ENCODE results near the gene TMEM123.

The TMEM123 gene

GRCh38 chr11:102465696-102466095 is 13.1 kb upstream of the TMEM123 start:
- TF ChIP-seq YY1 (IDR thresholded peaks at IDR 0.05; ENCODE audit: insufficient read depth, insufficient read length) (no peak), ZNF274 (IDR thresholded peaks at IDR 0.05; ENCODE audit: low read depth, low read length) (no peak)
- Histone ChIP-seq H3K27me3 (ENCODE audit: insufficient read depth, insufficient read length) (no peaks in the 10 kb centered on the region), H3K9ac (ENCODE audit: insufficient read length, low read depth) (no peak overlapping the region), H3K36me3 (ENCODE audit: insufficient read depth, insufficient read length, low read length) (no peaks in the 10 kb centered on the region), H3K9me3 (ENCODE audit: insufficient read depth, low read length) (no peaks in the 10 kb centered on the region), H3K4me3 (ENCODE audit: insufficient read length, low read depth) (no peak overlapping the region), H3K4me1 (ENCODE audit: insufficient read depth, insufficient read length) (no peaks in the 10 kb centered on the region)
- DNase-seq (ENCODE audit: low read depth, low spot score): no peak

- DNase-seq (ENCODE audit: low read depth, low spot score): no peak
- no peaks in the 10 kb centered on the region for H3K27me3 ChIP-seq (ENCODE audit: insufficient read depth, insufficient read length)
- TF ChIP-seq ZNF274 (IDR thresholded peaks at IDR 0.05; ENCODE audit: low read depth, low read length): no peak
- no peak for TF ChIP-seq YY1 (IDR thresholded peaks at IDR 0.05; ENCODE audit: insufficient read depth, insufficient read length)
- TF ChIP-seq SUZ12 (IDR thresholded peaks at IDR 0.05; ENCODE audit: extremely low read depth, insufficient read depth, insufficient read length): no peak
- no peak overlapping the region for H3K9ac ChIP-seq (ENCODE audit: insufficient read length, low read depth)
- no peak overlapping the region for H3K4me3 ChIP-seq (ENCODE audit: insufficient read length, low read depth)
- H3K9me3 ChIP-seq (ENCODE audit: insufficient read depth, low read length): no peaks in the 10 kb centered on the region
- no peaks in the 10 kb centered on the region for H3K4me1 ChIP-seq (ENCODE audit: insufficient read depth, insufficient read length)
- H3K36me3 ChIP-seq (ENCODE audit: insufficient read depth, insufficient read length, low read length): no peaks in the 10 kb centered on the region
Measured at GRCh38 chr11:102464859-102465500, 12.4 kb upstream of the TMEM123 start.

- TF ChIP-seq SUZ12 (IDR thresholded peaks at IDR 0.05; ENCODE audit: extremely low read depth, insufficient read depth, insufficient read length) (no peak), YY1 (IDR thresholded peaks at IDR 0.05; ENCODE audit: insufficient read depth, insufficient read length) (no peak), ZNF274 (IDR thresholded peaks at IDR 0.05; ENCODE audit: low read depth, low read length) (no peak)
- DNase-seq (ENCODE audit: low read depth, low spot score): no peak
- Histone ChIP-seq H3K27me3 (ENCODE audit: insufficient read depth, insufficient read length) (no peaks in the 10 kb centered on the region), H3K9ac (ENCODE audit: insufficient read length, low read depth) (no peak overlapping the region), H3K9me3 (ENCODE audit: insufficient read depth, low read length) (no peaks in the 10 kb centered on the region), H3K4me1 (ENCODE audit: insufficient read depth, insufficient read length) (no peaks in the 10 kb centered on the region), H3K4me3 (ENCODE audit: insufficient read length, low read depth) (no peak overlapping the region), H3K36me3 (ENCODE audit: insufficient read depth, insufficient read length, low read length) (no peaks in the 10 kb centered on the region)
Measured at GRCh38 chr11:102464037-102464436, 11.5 kb upstream of the TMEM123 start.

GRCh38 chr11:102462610-102463009 is 10.0 kb upstream of the TMEM123 start:
- no peak overlapping the region for H3K9ac ChIP-seq (ENCODE audit: insufficient read length, low read depth)
- H3K4me1 ChIP-seq (ENCODE audit: insufficient read depth, insufficient read length): no peaks in the 10 kb centered on the region
- H3K36me3 ChIP-seq (ENCODE audit: insufficient read depth, insufficient read length, low read length): no peaks in the 10 kb centered on the region
- TF ChIP-seq ZNF274 (IDR thresholded peaks at IDR 0.05; ENCODE audit: low read depth, low read length) (no peak), YY1 (IDR thresholded peaks at IDR 0.05; ENCODE audit: insufficient read depth, insufficient read length) (no peak), SUZ12 (IDR thresholded peaks at IDR 0.05; ENCODE audit: extremely low read depth, insufficient read depth, insufficient read length) (no peak)
- no peak for DNase-seq (ENCODE audit: low read depth, low spot score)
- no peak overlapping the region for H3K4me3 ChIP-seq (ENCODE audit: insufficient read length, low read depth)
- H3K9me3 ChIP-seq (ENCODE audit: insufficient read depth, low read length): no peaks in the 10 kb centered on the region
- H3K27me3 ChIP-seq (ENCODE audit: insufficient read depth, insufficient read length): no peaks in the 10 kb centered on the region

- no peaks in the 10 kb centered on the region for H3K9me3 ChIP-seq (ENCODE audit: insufficient read depth, low read length)
- no peaks in the 10 kb centered on the region for H3K4me1 ChIP-seq (ENCODE audit: insufficient read depth, insufficient read length)
- no peak for DNase-seq (ENCODE audit: low read depth, low spot score)
- H3K36me3 ChIP-seq (ENCODE audit: insufficient read depth, insufficient read length, low read length): no peaks in the 10 kb centered on the region
- peaks cover 16% of the 10 kb centered on the region for H3K27me3 ChIP-seq (ENCODE audit: insufficient read depth, insufficient read length)
- H3K9ac ChIP-seq (ENCODE audit: insufficient read length, low read depth): no peak overlapping the region
- TF ChIP-seq ZNF274 (IDR thresholded peaks at IDR 0.05; ENCODE audit: low read depth, low read length) (no peak), YY1 (IDR thresholded peaks at IDR 0.05; ENCODE audit: insufficient read depth, insufficient read length) (no peak), SUZ12 (IDR thresholded peaks at IDR 0.05; ENCODE audit: extremely low read depth, insufficient read depth, insufficient read length) (no peak)
- no peak overlapping the region for H3K4me3 ChIP-seq (ENCODE audit: insufficient read length, low read depth)
Measured at GRCh38 chr11:102459393-102459792, 6.8 kb upstream of the TMEM123 start.

- Histone ChIP-seq H3K27me3 (ENCODE audit: insufficient read depth, insufficient read length) (peaks cover 16% of the 10 kb centered on the region), H3K9me3 (ENCODE audit: insufficient read depth, low read length) (no peaks in the 10 kb centered on the region), H3K4me1 (ENCODE audit: insufficient read depth, insufficient read length) (no peaks in the 10 kb centered on the region), H3K4me3 (ENCODE audit: insufficient read length, low read depth) (no peak overlapping the region), H3K36me3 (ENCODE audit: insufficient read depth, insufficient read length, low read length) (no peaks in the 10 kb centered on the region), H3K9ac (ENCODE audit: insufficient read length, low read depth) (no peak overlapping the region)
- TF ChIP-seq ZNF274 (IDR thresholded peaks at IDR 0.05; ENCODE audit: low read depth, low read length) (no peak), SUZ12 (IDR thresholded peaks at IDR 0.05; ENCODE audit: extremely low read depth, insufficient read depth, insufficient read length) (no peak), YY1 (IDR thresholded peaks at IDR 0.05; ENCODE audit: insufficient read depth, insufficient read length) (no peak)
- DNase-seq (ENCODE audit: low read depth, low spot score): no peak
Measured at GRCh38 chr11:102458548-102458947, 6.0 kb upstream of the TMEM123 start.

- DNase-seq (ENCODE audit: low read depth, low spot score): no peak
- Histone ChIP-seq H3K36me3 (ENCODE audit: insufficient read depth, insufficient read length, low read length) (no peaks in the 10 kb centered on the region), H3K9ac (ENCODE audit: insufficient read length, low read depth) (no peak overlapping the region), H3K27me3 (ENCODE audit: insufficient read depth, insufficient read length) (peaks cover 16% of the 10 kb centered on the region), H3K4me3 (ENCODE audit: insufficient read length, low read depth) (no peak overlapping the region), H3K4me1 (ENCODE audit: insufficient read depth, insufficient read length) (no peaks in the 10 kb centered on the region), H3K9me3 (ENCODE audit: insufficient read depth, low read length) (no peaks in the 10 kb centered on the region)
- no peak for TF ChIP-seq SUZ12 (IDR thresholded peaks at IDR 0.05; ENCODE audit: extremely low read depth, insufficient read depth, insufficient read length)
- no peak for TF ChIP-seq ZNF274 (IDR thresholded peaks at IDR 0.05; ENCODE audit: low read depth, low read length)
- no peak for TF ChIP-seq YY1 (IDR thresholded peaks at IDR 0.05; ENCODE audit: insufficient read depth, insufficient read length)
Measured at GRCh38 chr11:102457865-102458264, 5.3 kb upstream of the TMEM123 start.

All from NT2/D1 (cell line).